Measurements from ENCODE around the gene CGB8. TPM values are rescaled to one million over a fixed set of nuclear protein-coding genes. Genes with fewer than 3 reads are reported as not detected.

CGB8 gene
- total RNA-seq, 4 donors from 2014 or later: not detected

- intact Hi-C loops (cut with DNase I): no loop called here
- 26 to 33% methylated on average over 11 of the region's 11 CpGs for WGBS, 2 donors
- no peaks in the 10 kb centered on the region for H3K27me3 ChIP-seq
- H3K9me3 ChIP-seq: no peaks in the 10 kb centered on the region
- H3K27ac ChIP-seq: peak overlapping the region in 3 of 4 donors; percentile 89 to 94 (median 93)
- peak overlapping the region; percentile 86 to 93 (median 92) for H3K4me3 ChIP-seq
- no peak for DNase-seq
- no peak for TF ChIP-seq POLR2A (IDR thresholded peaks at IDR 0.05)
- peaks cover 12 to 43% (median 25%) of the 10 kb centered on the region in 3 donors for H3K4me1 ChIP-seq
- peaks cover 14 to 47% (median 29%) of the 10 kb centered on the region in 3 donors for H3K36me3 ChIP-seq
These were observed 37.4 kb upstream of the CGB8 start for GRCh38 chr19:49086296-49086695.

GRCh38 chr19:49085868-49086232 lies 36.9 kb upstream of the CGB8 start:
- WGBS, 2 donors: 0 to 1% methylated on average over 14 of the region's 14 CpGs
- H3K9me3 ChIP-seq: no peaks in the 10 kb centered on the region
- intact Hi-C loops (cut with DNase I): no loop called here

GRCh38 chr19:49085020-49085867 lies 36.3 kb upstream of the CGB8 start, which contains the start of gene SNRNP70:
Gene SNRNP70 (plus strand): TSS chr19:49085451. CDS start chr19:49086415, 964 bp downstream.
- Histone ChIP-seq H3K36me3 (peaks cover 6 to 37% (median 19%) of the 10 kb centered on the region in 3 donors), H3K9me3 (no peaks in the 10 kb centered on the region), H3K4me1 (peaks cover 12 to 43% (median 25%) of the 10 kb centered on the region in 3 donors), H3K27me3 (no peaks in the 10 kb centered on the region), H3K27ac (peak within 1 kb of the TSS; percentile 89 to 95 (median 94)), H3K4me3 (peak within 1 kb of the TSS; percentile 86 to 93 (median 92))
- TF ChIP-seq POLR2A (IDR thresholded peaks at IDR 0.05): peak in 2 of 4 donors; percentile 76 to 93
- peak in 2 of 6 experiments; percentile 1 to 23 for TF ChIP-seq CTCF (IDR thresholded peaks at IDR 0.05)
- intact Hi-C loops (cut with DNase I): no loop called here
- 0% methylated on average over 22 to 35 of the region's 89 CpGs for WGBS, 2 donors
- peak; percentile 96 for DNase-seq

More at GRCh38 chr19:49085868-49086232, 36.9 kb upstream of the CGB8 start:
- Histone ChIP-seq H3K27me3 (no peaks in the 10 kb centered on the region), H3K36me3 (peaks cover 12 to 43% (median 25%) of the 10 kb centered on the region in 3 donors), H3K4me3 (peak overlapping the region; percentile 86 to 93 (median 92)), H3K27ac (peak overlapping the region; percentile 89 to 95 (median 94)), H3K4me1 (peaks cover 12 to 43% (median 25%) of the 10 kb centered on the region in 3 donors)
- no peak for DNase-seq
- no peak for TF ChIP-seq POLR2A (IDR thresholded peaks at IDR 0.05)
- TF ChIP-seq CTCF (IDR thresholded peaks at IDR 0.05): no peak

- TF ChIP-seq CTCF (IDR thresholded peaks at IDR 0.05) (no peak), POLR2A (IDR thresholded peaks at IDR 0.05) (no peak)
- no peak for DNase-seq
- H3K36me3 ChIP-seq: peaks cover 0 to 28% (median 13%) of the 10 kb centered on the region in 3 donors
- H3K4me3 ChIP-seq: peak overlapping the region; percentile 86 to 93 (median 92)
- intact Hi-C loops (cut with DNase I): no loop called here
- H3K9me3 ChIP-seq: no peaks in the 10 kb centered on the region
- peak overlapping the region; percentile 89 to 95 (median 94) for H3K27ac ChIP-seq
- H3K27me3 ChIP-seq: no peaks in the 10 kb centered on the region
- 57 to 58% methylated on average over 22 to 26 of the region's 26 CpGs for WGBS, 2 donors
- H3K4me1 ChIP-seq: peaks cover 12 to 43% (median 25%) of the 10 kb centered on the region in 3 donors
These were observed 35.5 kb upstream of the CGB8 start for GRCh38 chr19:49084206-49085019.

GRCh38 chr19:49081273-49081672 lies 32.4 kb upstream of the CGB8 start:
- no peak for DNase-seq
- H3K4me1 ChIP-seq: peaks cover 7 to 13% (median 9%) of the 10 kb centered on the region in 3 donors
- TF ChIP-seq CTCF (IDR thresholded peaks at IDR 0.05) (no peak), POLR2A (IDR thresholded peaks at IDR 0.05) (no peak)

More at GRCh38 chr19:49081273-49081672, 32.4 kb upstream of the CGB8 start:
- intact Hi-C loops (cut with DNase I): no loop called here
- no peaks in the 10 kb centered on the region for H3K27me3 ChIP-seq
- H3K27ac ChIP-seq: no peak overlapping the region
- no peak overlapping the region for H3K4me3 ChIP-seq
- H3K36me3 ChIP-seq: no peaks in the 10 kb centered on the region
- H3K9me3 ChIP-seq: no peaks in the 10 kb centered on the region
- WGBS, 2 donors: 67 to 70% methylated on average over 1 of the region's 1 CpG
